SU-DHL-6 (cell line): ENCODE data around the gene CIT.

Experiments used
- CTCF ChIP-seq: fragments of 200-600 bp; sonication (generic); IDR thresholded peaks from one replicate; pipeline ENCODE4 v1.5.1; 2017; ENCODE audit warnings: antibody characterized with exemption, mild to moderate bottlenecking, low read length, moderate library complexity; ENCODE audit not compliant: insufficient read depth, poor library complexity, severe bottlenecking
- EZH2phosphoT487 ChIP-seq: fragments of 200-600 bp; sonication (generic), shearing (Covaris generic); conservative IDR thresholded peaks from 2 replicates; pipeline ENCODE4 v1.6.1; 2018; ENCODE audit warnings: mild to moderate bottlenecking, antibody characterized with exemption, low read length, moderate library complexity, mixed read lengths

DNA sequence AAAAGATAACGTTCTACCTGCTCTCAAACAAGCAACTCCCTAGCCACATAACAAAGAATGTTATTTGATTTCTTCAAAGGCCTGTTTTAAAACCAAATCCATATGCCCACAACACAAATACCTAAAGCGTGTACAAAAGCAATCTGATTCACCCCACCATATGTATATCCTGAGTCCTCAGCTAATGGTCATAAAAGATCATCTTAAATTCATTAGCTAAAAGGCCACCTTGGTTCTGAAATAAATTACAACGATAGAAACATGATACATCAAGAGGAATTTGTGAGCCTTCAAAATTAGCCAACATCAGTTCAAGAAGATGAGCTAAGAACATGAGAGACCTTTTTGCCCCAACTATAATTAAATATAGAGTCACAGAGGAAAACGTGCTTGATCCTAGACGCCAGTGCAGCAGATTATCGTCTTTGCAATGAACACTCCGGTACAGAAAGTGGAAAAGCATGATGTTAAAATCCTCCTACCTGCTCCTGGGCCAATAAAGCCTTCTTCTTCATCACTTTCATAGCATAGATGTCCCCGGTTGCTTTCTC, 20.0 kb downstream of the CIT start:
- TF ChIP-seq CTCF (no peak), EZH2phosphoT487 (no peak)
